ENCODE measurements around the gene BAHD1. TPM values are rescaled to one million over a fixed set of nuclear protein-coding genes. Genes with fewer than 3 reads are reported as not detected.

BAHD1 gene
- total and polyA plus RNA-seq, 8 donors: 11.4 to 27.2 (median 15.4) TPM

DNA sequence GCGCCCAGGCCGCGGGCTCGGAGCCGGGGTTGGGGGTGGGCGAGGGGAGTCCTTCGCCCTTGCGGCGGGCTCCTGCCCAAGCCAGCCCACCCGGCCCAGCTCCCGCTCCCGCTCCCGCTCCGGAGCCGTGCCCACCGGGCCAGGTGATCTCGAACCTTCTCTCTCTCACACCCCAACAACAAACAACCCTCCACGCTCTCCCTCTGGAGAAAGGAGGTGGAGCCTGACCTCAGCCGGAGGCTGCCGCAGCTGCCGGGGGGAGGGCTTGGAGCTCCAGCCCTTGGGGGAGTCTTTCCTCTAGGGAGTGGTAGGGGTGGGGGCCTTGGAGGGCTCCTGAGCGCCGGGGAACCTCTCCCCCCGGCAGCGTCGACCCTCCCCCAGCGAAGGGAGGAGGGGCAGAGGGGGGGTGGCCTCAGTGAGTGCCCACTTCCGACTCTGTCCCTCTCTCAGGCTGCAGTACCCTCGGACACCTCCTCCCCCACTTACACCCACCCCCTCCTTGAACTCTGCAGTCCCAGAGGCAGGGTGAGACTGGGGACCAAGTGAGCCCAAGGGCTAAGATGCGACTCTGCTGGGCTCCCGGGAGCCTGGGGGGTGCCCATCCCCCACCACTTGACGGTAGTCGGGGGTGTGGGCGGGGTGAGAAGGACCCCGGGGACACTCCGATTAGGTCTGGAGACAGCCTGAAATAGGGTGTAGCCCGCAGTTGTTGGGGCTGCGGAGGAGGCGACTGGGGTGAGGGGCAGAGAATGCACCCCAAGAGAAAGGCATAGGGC is 4.4 kb upstream of the BAHD1 start:
- TF ChIP-seq CTCF (IDR thresholded peaks at IDR 0.05): no peak
- Histone ChIP-seq H3K4me3 (peak overlapping the region; percentile 19 to 28), H3K36me3 (no peaks in the 10 kb centered on the region), H3K27me3 (peaks cover 23 to 61% of the 10 kb centered on the region in 2 donors), H3K9me3 (no peaks in the 10 kb centered on the region), H3K4me1 (peaks cover 16 to 22% of the 10 kb centered on the region in 2 donors), H3K27ac (no peak overlapping the region)
- DNase-seq: peak in 1 of 4 donors; percentile 68
- peak; percentile 5 for ATAC-seq
- intact Hi-C loops (cut with DNase I): no loop called here

DNA sequence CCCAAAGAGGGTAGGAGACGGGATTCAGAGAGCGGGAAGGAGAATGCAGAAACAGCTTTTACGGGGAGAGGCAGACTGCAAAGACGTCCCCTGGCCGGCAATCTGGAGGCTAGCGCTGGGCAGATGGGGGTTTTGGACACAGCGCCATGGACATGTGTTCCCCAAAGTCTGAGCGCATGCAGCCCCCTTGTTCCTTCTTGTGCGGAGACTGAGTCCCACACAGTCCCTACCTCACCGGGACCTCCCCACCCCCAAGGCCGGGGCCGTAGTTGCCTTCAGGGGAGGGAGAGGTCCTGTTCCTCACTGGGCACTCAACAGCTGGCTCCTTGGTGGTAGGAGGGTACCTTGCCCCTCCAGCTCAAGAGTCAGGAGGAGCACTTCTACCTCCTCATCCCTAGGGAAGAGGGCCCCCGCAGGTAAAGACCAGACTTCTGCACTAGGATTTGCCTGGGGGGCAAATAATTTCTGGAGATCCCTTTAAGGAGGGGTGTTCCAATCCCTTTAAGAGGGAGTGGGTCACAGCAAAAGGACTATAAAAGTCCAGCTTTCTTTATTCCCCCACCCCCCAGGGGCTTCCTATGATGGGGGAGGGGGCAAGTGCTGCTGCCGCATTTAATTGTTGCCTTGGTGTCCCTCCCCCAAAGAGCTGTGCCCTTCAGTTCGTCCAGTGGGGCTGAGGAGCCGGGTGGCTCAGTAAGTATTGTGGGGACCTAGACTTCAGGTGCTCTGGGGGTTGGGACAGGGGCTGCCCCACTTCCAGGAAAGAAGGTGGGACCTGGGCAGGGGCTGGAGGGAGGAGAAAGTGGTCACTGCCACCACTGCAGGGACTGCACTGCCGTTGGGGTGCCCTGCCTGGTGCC is 3.6 kb upstream of the BAHD1 start:
- Histone ChIP-seq H3K27ac (no peak overlapping the region), H3K4me3 (no peak overlapping the region), H3K9me3 (no peaks in the 10 kb centered on the region)

GRCh38 chr15:40437752-40438687 is 2.7 kb upstream of the BAHD1 start:
- Histone ChIP-seq H3K27ac (no peak overlapping the region), H3K27me3 (peaks cover 23 to 71% of the 10 kb centered on the region in 2 donors), H3K4me1 (peaks cover 21 to 36% of the 10 kb centered on the region in 2 donors), H3K4me3 (no peak overlapping the region), H3K36me3 (no peaks in the 10 kb centered on the region), H3K9me3 (no peaks in the 10 kb centered on the region)
- intact Hi-C loops (cut with DNase I): no loop called here
- ATAC-seq (no peak), DNase-seq (peak in 1 of 4 donors; percentile 72)
- TF ChIP-seq CTCF (IDR thresholded peaks at IDR 0.05): no peak

More for the DNA sequence above, 3.6 kb upstream of the BAHD1 start:
- peaks cover 23 to 67% of the 10 kb centered on the region in 2 donors for H3K27me3 ChIP-seq
- no peaks in the 10 kb centered on the region for H3K36me3 ChIP-seq
- intact Hi-C loops (cut with DNase I): no loop called here
- no peak for ATAC-seq
- peaks cover 16 to 27% of the 10 kb centered on the region in 2 donors for H3K4me1 ChIP-seq
- TF ChIP-seq CTCF (IDR thresholded peaks at IDR 0.05): no peak
- peak in 1 of 4 donors; percentile 72 for DNase-seq

- Histone ChIP-seq H3K9me3 (no peaks in the 10 kb centered on the region), H3K27me3 (peaks cover 23 to 71% of the 10 kb centered on the region in 2 donors), H3K4me1 (peaks cover 24 to 43% of the 10 kb centered on the region in 2 donors), H3K27ac (no peak overlapping the region), H3K36me3 (no peaks in the 10 kb centered on the region), H3K4me3 (no peak overlapping the region)
- peak in 1 of 4 donors; percentile 68 for DNase-seq
- TF ChIP-seq CTCF (IDR thresholded peaks at IDR 0.05): no peak
- no peak for ATAC-seq
- intact Hi-C loops (cut with DNase I): no loop called here
These were observed 2.0 kb upstream of the BAHD1 start for GRCh38 chr15:40438712-40439111.

Measured in left lung (tissue), 10 donors.